Panc1 (cell line): Measurements from ENCODE around the gene JAZF1. TPM values are rescaled to one million over a fixed set of nuclear protein-coding genes. Genes with fewer than 3 reads are reported as not detected.

Experiments used
- ATAC-seq: fragments of 200-7000 bp; cut with Tn5 transposase; 2 replicates; pipeline ENCODE4 v1.9.1; 2020; ENCODE audit warnings: mild to moderate bottlenecking, moderate library complexity
- BruUV-seq: library from RNA; stranded (reverse); fragments of 400-500 nt; replicated peaks from 2 replicates; lab custom pipeline; 2021; lab: Mats Ljungman, UMichigan
- CTCF ChIA-PET: fragments of 300-600 bp; sonication (Branson Sonifier 250); formaldehyde crosslinking; loops from one replicate; lab custom pipeline; 2022; ENCODE audit warnings: antibody characterized with exemption; lab: Charles Lee
- POLR2A ChIA-PET: fragments of 300-600 bp; sonication (Branson Sonifier 250); formaldehyde crosslinking; loops from one replicate; lab custom pipeline; 2022; ENCODE audit warnings: antibody characterized with exemption; lab: Charles Lee
- DNase-seq: peaks from one replicate; pipeline ENCODE4 v3.0.0-alpha.2; 2010; ENCODE audit warnings: low read depth, low spot score
- H3K27ac ChIP-seq: 2 replicates; pipeline ENCODE4 v1.5.1; 2011; ENCODE audit warnings: mild to moderate bottlenecking, low read length, inconsistent platforms
- H3K27me3 ChIP-seq: fragments of 200-500 bp; sonication (Bioruptor generic); 2 replicates; pipeline ENCODE4 v1.6.0; 2014; ENCODE audit warnings: low read length, inconsistent platforms; ENCODE audit not compliant: control insufficient read depth, insufficient read depth
- H3K36me3 ChIP-seq: fragments of 200-500 bp; sonication (Bioruptor generic); 2 replicates; pipeline ENCODE4 v1.5.1; 2014; ENCODE audit warnings: inconsistent platforms, mild to moderate bottlenecking, low read length, moderate library complexity; ENCODE audit not compliant: control insufficient read depth, insufficient read depth
- H3K4me1 ChIP-seq: 2 replicates; pipeline ENCODE4 v1.5.1; 2011; ENCODE audit warnings: inconsistent platforms, mild to moderate bottlenecking, low read length, moderate library complexity; ENCODE audit not compliant: control insufficient read depth, insufficient read depth
- H3K4me3 ChIP-seq, 2 experiments: 2 replicates each; pipeline ENCODE4 v1.5.1; 2011 to 2012; ENCODE audit warnings: low read depth in 2 of 2, low read length in 2 of 2, mild to moderate bottlenecking in 2 of 2, inconsistent platforms in 1 of 2, moderate library complexity in 1 of 2
- H3K9me3 ChIP-seq: fragments of 200-500 bp; sonication (Bioruptor generic); 2 replicates; pipeline ENCODE4 v1.5.1; 2014; ENCODE audit warnings: low read depth, mild to moderate bottlenecking, inconsistent platforms, low read length, moderate library complexity; ENCODE audit not compliant: control insufficient read depth, insufficient read depth
- CTCF ChIP-seq: fragments of 450-650 bp; IDR thresholded peaks from 2 replicates; pipeline ENCODE4 v1.5.1; 2017; ENCODE audit warnings: mild to moderate bottlenecking
- POLR2AphosphoS5 ChIP-seq: IDR thresholded peaks from 2 replicates; pipeline ENCODE4 v1.6.1; 2012; ENCODE audit warnings: mild to moderate bottlenecking, low read depth, low read length, moderate library complexity
- SIN3A ChIP-seq: IDR thresholded peaks from 2 replicates; pipeline ENCODE4 v1.6.1; 2012; ENCODE audit warnings: low read depth, mild to moderate bottlenecking, low read length, moderate library complexity, borderline replicate concordance; ENCODE audit not compliant: insufficient read depth
- TCF7L2 ChIP-seq: IDR thresholded peaks from 2 replicates; pipeline ENCODE4 v1.6.1; 2011; ENCODE audit warnings: mild to moderate bottlenecking, low read depth, low read length, inconsistent platforms
- in situ Hi-C: cut with HindIII; loops from 2 replicates; pipeline ENCODE4 v1.10.0; 2016; ENCODE audit warnings: low sequenced_read_pairs, low pct_unique_long_range_greater_than_20kb
- intact Hi-C: fragments of 100-400 bp; cut with micrococcal nuclease; formaldehyde crosslinking; loops from one replicate; pipeline ENCODE4 v1.10.0; 2022; ENCODE audit not compliant: unreplicated experiment
- total RNA-seq: library from RNA; stranded (reverse); gene quantifications from one replicate; pipeline ENCODE4 v1.2.1, GENCODE V29; 2021; ENCODE audit not compliant: unreplicated experiment
- TF ChIP-seq, protein P1 (sequence below), 2 experiments: IDR thresholded peaks; 2 replicates each; pipeline ENCODE4 v1.6.1; 2011 to 2012; ENCODE audit warnings: low read depth in 2 of 2, control low read depth in 1 of 2, low read length in 1 of 2, mild to moderate bottlenecking in 1 of 2, moderate library complexity in 1 of 2; ENCODE audit not compliant: insufficient read depth in 1 of 2

JAZF1 gene
- total RNA-seq, 1 experiment from 2014 or later: 8.8 TPM

GRCh38 chr7:27866256-27866655 lies 314.3 kb downstream of the JAZF1 start:
- no peaks in the 10 kb centered on the region for H3K9me3 ChIP-seq
- BruUV-seq: no TSS peak
- H3K4me1 ChIP-seq: no peaks in the 10 kb centered on the region
- H3K27me3 ChIP-seq: no peaks in the 10 kb centered on the region
- DNase-seq (no peak), ATAC-seq (no peak)
- H3K27ac ChIP-seq: no peak overlapping the region
- in situ Hi-C loops (no loop called here), intact Hi-C loops (no loop called here)
- POLR2A ChIA-PET: no interaction called here
- no peak for TF ChIP-seq POLR2AphosphoS5
- TF ChIP-seq, protein P1, sequence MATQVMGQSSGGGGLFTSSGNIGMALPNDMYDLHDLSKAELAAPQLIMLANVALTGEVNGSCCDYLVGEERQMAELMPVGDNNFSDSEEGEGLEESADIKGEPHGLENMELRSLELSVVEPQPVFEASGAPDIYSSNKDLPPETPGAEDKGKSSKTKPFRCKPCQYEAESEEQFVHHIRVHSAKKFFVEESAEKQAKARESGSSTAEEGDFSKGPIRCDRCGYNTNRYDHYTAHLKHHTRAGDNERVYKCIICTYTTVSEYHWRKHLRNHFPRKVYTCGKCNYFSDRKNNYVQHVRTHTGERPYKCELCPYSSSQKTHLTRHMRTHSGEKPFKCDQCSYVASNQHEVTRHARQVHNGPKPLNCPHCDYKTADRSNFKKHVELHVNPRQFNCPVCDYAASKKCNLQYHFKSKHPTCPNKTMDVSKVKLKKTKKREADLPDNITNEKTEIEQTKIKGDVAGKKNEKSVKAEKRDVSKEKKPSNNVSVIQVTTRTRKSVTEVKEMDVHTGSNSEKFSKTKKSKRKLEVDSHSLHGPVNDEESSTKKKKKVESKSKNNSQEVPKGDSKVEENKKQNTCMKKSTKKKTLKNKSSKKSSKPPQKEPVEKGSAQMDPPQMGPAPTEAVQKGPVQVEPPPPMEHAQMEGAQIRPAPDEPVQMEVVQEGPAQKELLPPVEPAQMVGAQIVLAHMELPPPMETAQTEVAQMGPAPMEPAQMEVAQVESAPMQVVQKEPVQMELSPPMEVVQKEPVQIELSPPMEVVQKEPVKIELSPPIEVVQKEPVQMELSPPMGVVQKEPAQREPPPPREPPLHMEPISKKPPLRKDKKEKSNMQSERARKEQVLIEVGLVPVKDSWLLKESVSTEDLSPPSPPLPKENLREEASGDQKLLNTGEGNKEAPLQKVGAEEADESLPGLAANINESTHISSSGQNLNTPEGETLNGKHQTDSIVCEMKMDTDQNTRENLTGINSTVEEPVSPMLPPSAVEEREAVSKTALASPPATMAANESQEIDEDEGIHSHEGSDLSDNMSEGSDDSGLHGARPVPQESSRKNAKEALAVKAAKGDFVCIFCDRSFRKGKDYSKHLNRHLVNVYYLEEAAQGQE (IDR thresholded peaks at IDR 0.05; ENCODE audit: insufficient read depth in 1 of 2, low read depth in 2 of 2, low read length in 1 of 2): no peak
- TF ChIP-seq CTCF: no peak
- TF ChIP-seq TCF7L2: no peak
- no peak for TF ChIP-seq SIN3A
- CTCF ChIA-PET: no interaction called here
- no peak overlapping the region for H3K4me3 ChIP-seq
- no peaks in the 10 kb centered on the region for H3K36me3 ChIP-seq

GRCh38 chr7:27863880-27864279 lies 316.7 kb downstream of the JAZF1 start:
- Histone ChIP-seq H3K9me3 (no peaks in the 10 kb centered on the region), H3K27ac (no peak overlapping the region), H3K4me1 (no peaks in the 10 kb centered on the region), H3K4me3 (no peak overlapping the region), H3K27me3 (no peaks in the 10 kb centered on the region), H3K36me3 (no peaks in the 10 kb centered on the region)
- no peak for ATAC-seq
- POLR2A ChIA-PET: interaction anchor here (0.6 kb wide), 1 partner anchor 12 kb away, joined by 3 read pairs; no protein-coding TSS in a partner anchor
- in situ Hi-C loops: no loop called here
- no TSS peak for BruUV-seq
- CTCF ChIA-PET: no interaction called here
- TF ChIP-seq TCF7L2 (no peak), POLR2AphosphoS5 (no peak), SIN3A (no peak), CTCF (no peak)
- TF ChIP-seq, protein P1 (IDR thresholded peaks at IDR 0.05; ENCODE audit: insufficient read depth in 1 of 2, low read depth in 2 of 2, low read length in 1 of 2): no peak
- intact Hi-C loops: no loop called here
- DNase-seq: no peak
